Caco-2 (cell line): ENCODE results near the gene OASL. TPM values are rescaled to one million over a fixed set of nuclear protein-coding genes. Genes with fewer than 3 reads are reported as not detected.

ENCODE experiments used
- BruUV-seq: library from RNA; stranded (reverse); fragments of 400-500 nt; replicated peaks from 2 replicates; lab custom pipeline; 2021; lab: Mats Ljungman, UMichigan
- CTCF ChIA-PET: fragments of 300-600 bp; sonication (Branson Sonifier 250); formaldehyde crosslinking; loops from one replicate; lab custom pipeline; 2022; ENCODE audit warnings: antibody characterized with exemption; lab: Charles Lee
- POLR2A ChIA-PET: fragments of 300-600 bp; sonication (Branson Sonifier 250); formaldehyde crosslinking; loops from one replicate; lab custom pipeline; 2022; ENCODE audit warnings: antibody characterized with exemption; lab: Charles Lee
- DNase-seq, 2 experiments: peaks; one replicate each; pipeline versions ENCODE4 v3.0.0 to v3.0.0-alpha.2; 2020 to 2022
- H3K27me3 ChIP-seq: replicated peaks from 2 replicates; pipeline ENCODE4 v1.6.0; 2011; ENCODE audit warnings: low read length; ENCODE audit not compliant: control insufficient read depth, insufficient read depth
- H3K36me3 ChIP-seq: 2 replicates; pipeline ENCODE4 v1.5.1; 2011; ENCODE audit warnings: low read length; ENCODE audit not compliant: control insufficient read depth, insufficient read depth
- H3K4me1 ChIP-seq: fragments of 250-450 bp; sonication (Bioruptor Pico); 2 replicates; pipeline ENCODE4 v1.5.1; 2020; ENCODE audit warnings: mild to moderate bottlenecking
- H3K4me3 ChIP-seq: 2 replicates; pipeline ENCODE4 v1.5.1; 2011; ENCODE audit warnings: low read depth, mild to moderate bottlenecking, control low read depth, low read length
- H3K9me3 ChIP-seq: fragments of 250-450 bp; sonication (Bioruptor Pico); 2 replicates; pipeline ENCODE4 v1.5.1; 2020; ENCODE audit warnings: mild to moderate bottlenecking, moderate library complexity
- H3K27ac Mint-ChIP-seq: one replicate; pipeline ENCODE4 v1.8.0; 2022; ENCODE audit warnings: mixed read lengths; ENCODE audit not compliant: unreplicated experiment
- H3K27me3 Mint-ChIP-seq: one replicate; pipeline ENCODE4 v1.8.0; 2022; ENCODE audit warnings: mixed read lengths; ENCODE audit not compliant: insufficient read depth, unreplicated experiment
- H3K36me3 Mint-ChIP-seq: one replicate; pipeline ENCODE4 v1.8.0; 2022; ENCODE audit warnings: mild to moderate bottlenecking, mixed read lengths; ENCODE audit not compliant: insufficient read depth, unreplicated experiment
- H3K4me1 Mint-ChIP-seq: one replicate; pipeline ENCODE4 v1.8.0; 2022; ENCODE audit warnings: low read depth, mixed read lengths; ENCODE audit not compliant: unreplicated experiment
- H3K4me3 Mint-ChIP-seq: one replicate; pipeline ENCODE4 v1.8.0; 2022; ENCODE audit warnings: mild to moderate bottlenecking, moderate library complexity, mixed read lengths; ENCODE audit not compliant: unreplicated experiment
- H3K9me3 Mint-ChIP-seq: one replicate; pipeline ENCODE4 v1.8.0; 2022; ENCODE audit warnings: mixed read lengths; ENCODE audit not compliant: unreplicated experiment
- CTCF ChIP-seq, 2 experiments: fragments of 200-600 bp in 1 of 2; IDR thresholded peaks; 1 replicate in 1 of 2; 2 replicates in 1 of 2; pipeline versions ENCODE4 v1.5.1 to v1.8.0; 2011 to 2022; ENCODE audit warnings: antibody characterized with exemption in 1 of 2, control low read depth in 1 of 2, inconsistent platforms in 1 of 2, low read depth in 1 of 2, low read length in 1 of 2, mild to moderate bottlenecking in 1 of 2, moderate library complexity in 1 of 2; ENCODE audit not compliant: insufficient read depth in 1 of 2, severe bottlenecking in 1 of 2, unreplicated experiment in 1 of 2
- intact Hi-C: fragments of 100-400 bp; cut with micrococcal nuclease; formaldehyde crosslinking; loops from one replicate; pipeline ENCODE4 v1.10.0; 2022; ENCODE audit not compliant: unreplicated experiment
- total RNA-seq: library from RNA; stranded (reverse); gene quantifications from 2 replicates; pipeline ENCODE4 v1.2.3, GENCODE V29; 2022

The OASL gene
- total RNA-seq, 1 experiment from 2014 or later: 0.11 TPM

- CTCF ChIA-PET: no interaction called here
- H3K9me3 Mint-ChIP-seq: no peaks in the 10 kb centered on the region
These were observed 17.3 kb downstream of the OASL start for GRCh38 chr12:121021754-121022153.

GRCh38 chr12:121018860-121019617 lies 20.0 kb downstream of the OASL start:
- Histone ChIP-seq H3K4me1 (peaks cover 12% of the 10 kb centered on the region), H3K4me3 (no peak overlapping the region), H3K9me3 (no peaks in the 10 kb centered on the region), H3K27me3 (no peaks in the 10 kb centered on the region), H3K36me3 (no peaks in the 10 kb centered on the region)
- H3K4me1 Mint-ChIP-seq: no peaks in the 10 kb centered on the region
- H3K27me3 Mint-ChIP-seq: no peaks in the 10 kb centered on the region
- intact Hi-C loops: no loop called here
- H3K9me3 Mint-ChIP-seq: no peaks in the 10 kb centered on the region
- CTCF ChIA-PET: no interaction called here
- POLR2A ChIA-PET: interaction anchor here (0.6 kb wide), 1 partner anchor 16 kb away, joined by 4 read pairs; no protein-coding TSS in a partner anchor
- DNase-seq: no peak
- H3K4me3 Mint-ChIP-seq: no peak overlapping the region
- no TSS peak for BruUV-seq
- no peak overlapping the region for H3K27ac Mint-ChIP-seq
- peaks cover 17% of the 10 kb centered on the region for H3K36me3 Mint-ChIP-seq
- TF ChIP-seq CTCF (IDR thresholded peaks at IDR 0.05; ENCODE audit: insufficient read depth in 1 of 2, low read depth in 1 of 2, low read length in 1 of 2, severe bottlenecking in 1 of 2, unreplicated experiment in 1 of 2): no peak

More at GRCh38 chr12:121021754-121022153, 17.3 kb downstream of the OASL start:
- POLR2A ChIA-PET: no interaction called here
- Histone ChIP-seq H3K27me3 (no peaks in the 10 kb centered on the region), H3K4me1 (peaks cover 29% of the 10 kb centered on the region), H3K4me3 (no peak overlapping the region), H3K36me3 (no peaks in the 10 kb centered on the region), H3K9me3 (peaks cover 2% of the 10 kb centered on the region; the same call in 1 of the 2 replicates)
- no peak overlapping the region for H3K4me3 Mint-ChIP-seq
- DNase-seq: no peak
- intact Hi-C loops: no loop called here
- peaks cover 22% of the 10 kb centered on the region for H3K36me3 Mint-ChIP-seq
- no peak for TF ChIP-seq CTCF (IDR thresholded peaks at IDR 0.05; ENCODE audit: insufficient read depth in 1 of 2, low read depth in 1 of 2, low read length in 1 of 2, severe bottlenecking in 1 of 2, unreplicated experiment in 1 of 2)
- H3K27ac Mint-ChIP-seq: peak overlapping the region; percentile 35
- no TSS peak for BruUV-seq
- H3K4me1 Mint-ChIP-seq: peaks cover 10% of the 10 kb centered on the region
- no peaks in the 10 kb centered on the region for H3K27me3 Mint-ChIP-seq

GRCh38 chr12:121017966-121018491 lies 21.0 kb downstream of the OASL start:
- Mint-ChIP-seq H3K36me3 (peaks cover 22% of the 10 kb centered on the region), H3K9me3 (no peaks in the 10 kb centered on the region), H3K27ac (no peak overlapping the region), H3K4me3 (no peak overlapping the region), H3K27me3 (no peaks in the 10 kb centered on the region), H3K4me1 (no peaks in the 10 kb centered on the region)
- Histone ChIP-seq H3K4me1 (peaks cover 7% of the 10 kb centered on the region; the same call in 1 of the 2 replicates), H3K4me3 (no peak overlapping the region), H3K27me3 (no peaks in the 10 kb centered on the region), H3K36me3 (peaks cover 1% of the 10 kb centered on the region; the same call in 1 of the 2 replicates), H3K9me3 (no peaks in the 10 kb centered on the region)
- TF ChIP-seq CTCF (IDR thresholded peaks at IDR 0.05; ENCODE audit: insufficient read depth in 1 of 2, low read depth in 1 of 2, low read length in 1 of 2, severe bottlenecking in 1 of 2, unreplicated experiment in 1 of 2): no peak
- no TSS peak for BruUV-seq
- intact Hi-C loops: no loop called here
- ChIA-PET POLR2A (no interaction called here), CTCF (no interaction called here)
- DNase-seq: no peak
